IPS-15b (cell line): ENCODE measurements around the gene KIF3B.
"Not testable (repeated sequence)": the region's sequence is repeated elsewhere in the genome, so short reads cannot be mapped to it uniquely, and the experiment has no call there.

ENCODE experiments used
- H3K27me3 ChIP-seq: one replicate; pipeline ENCODE4 v1.6.1; 2013; ENCODE audit warnings: low read length; ENCODE audit not compliant: control insufficient read depth, insufficient read depth
- H3K36me3 ChIP-seq: one replicate; pipeline ENCODE4 v1.6.1; 2013; ENCODE audit warnings: low read length; ENCODE audit not compliant: control insufficient read depth, insufficient read depth
- H3K4me1 ChIP-seq: one replicate; pipeline ENCODE4 v1.6.1; 2013; ENCODE audit warnings: mild to moderate bottlenecking, low read length; ENCODE audit not compliant: control insufficient read depth, insufficient read depth
- H3K4me3 ChIP-seq: one replicate; pipeline ENCODE4 v1.5.1; 2013; ENCODE audit warnings: low read depth, low read length
- H3K9ac ChIP-seq: one replicate; pipeline ENCODE4 v1.6.1; 2013; ENCODE audit warnings: low read depth, mild to moderate bottlenecking, low read length
- H3K9me3 ChIP-seq: one replicate; pipeline ENCODE4 v1.6.1; 2013; ENCODE audit warnings: mild to moderate bottlenecking, low read length; ENCODE audit not compliant: control insufficient read depth, insufficient read depth

The KIF3B gene

GRCh38 chr20:32337937-32338661 lies 60.6 kb downstream of the KIF3B start:
- Histone ChIP-seq H3K36me3 (peaks cover 3% of the 10 kb centered on the region), H3K9ac (no peak overlapping the region), H3K9me3 (no peaks in the 10 kb centered on the region), H3K27me3 (no peaks in the 10 kb centered on the region), H3K4me3 (no peak overlapping the region), H3K4me1 (peaks cover 2% of the 10 kb centered on the region)

- no peaks in the 10 kb centered on the region for H3K27me3 ChIP-seq
- peaks cover 3% of the 10 kb centered on the region for H3K36me3 ChIP-seq
- H3K9ac ChIP-seq = no peak overlapping the region
- H3K4me1 ChIP-seq = peaks cover 2% of the 10 kb centered on the region
- no peak overlapping the region for H3K4me3 ChIP-seq
- H3K9me3 ChIP-seq = no peaks in the 10 kb centered on the region
Observed at GRCh38 chr20:32338665-32339064, 61.2 kb downstream of the KIF3B start.

- peaks cover 3% of the 10 kb centered on the region for H3K36me3 ChIP-seq
- H3K4me3 ChIP-seq = no peak overlapping the region
- no peaks in the 10 kb centered on the region for H3K27me3 ChIP-seq
- H3K9ac ChIP-seq = no peak overlapping the region
- peaks cover 2% of the 10 kb centered on the region for H3K4me1 ChIP-seq
- H3K9me3 ChIP-seq = no peaks in the 10 kb centered on the region
Observed at GRCh38 chr20:32339116-32339515, 61.7 kb downstream of the KIF3B start.

GRCh38 chr20:32341053-32341452 lies 63.6 kb downstream of the KIF3B start:
- not testable (repeated sequence) for H3K4me3 ChIP-seq, H3K9me3 ChIP-seq, H3K36me3 ChIP-seq, H3K4me1 ChIP-seq, H3K27me3 ChIP-seq, H3K9ac ChIP-seq

- Histone ChIP-seq H3K9ac (no peak overlapping the region), H3K4me3 (no peak overlapping the region), H3K9me3 (no peaks in the 10 kb centered on the region), H3K36me3 (no peaks in the 10 kb centered on the region), H3K27me3 (no peaks in the 10 kb centered on the region), H3K4me1 (peaks cover 5% of the 10 kb centered on the region)
Observed at GRCh38 chr20:32343439-32343838, 66.0 kb downstream of the KIF3B start.

- no peak overlapping the region for H3K9ac ChIP-seq
Observed at GRCh38 chr20:32344835-32345506, 67.5 kb downstream of the KIF3B start.

GRCh38 chr20:32348207-32348606 lies 70.8 kb downstream of the KIF3B start:
- H3K27me3 ChIP-seq = peaks cover 7% of the 10 kb centered on the region
- H3K4me1 ChIP-seq = peaks cover 3% of the 10 kb centered on the region
- no peaks in the 10 kb centered on the region for H3K9me3 ChIP-seq
- no peaks in the 10 kb centered on the region for H3K36me3 ChIP-seq
- H3K9ac ChIP-seq = no peak overlapping the region
- no peak overlapping the region for H3K4me3 ChIP-seq

More at GRCh38 chr20:32344835-32345506, 67.5 kb downstream of the KIF3B start:
- H3K9me3 ChIP-seq = no peaks in the 10 kb centered on the region
- peaks cover 3% of the 10 kb centered on the region for H3K4me1 ChIP-seq
- no peaks in the 10 kb centered on the region for H3K27me3 ChIP-seq
- H3K4me3 ChIP-seq = no peak overlapping the region
- H3K36me3 ChIP-seq = no peaks in the 10 kb centered on the region

- Histone ChIP-seq H3K4me3 (no peak overlapping the region), H3K9ac (no peak overlapping the region), H3K27me3 (peaks cover 24% of the 10 kb centered on the region), H3K9me3 (no peaks in the 10 kb centered on the region), H3K36me3 (no peaks in the 10 kb centered on the region), H3K4me1 (no peaks in the 10 kb centered on the region)
Observed at GRCh38 chr20:32350421-32350820, 73.0 kb downstream of the KIF3B start.

- Histone ChIP-seq H3K9ac (no peak overlapping the region), H3K27me3 (peaks cover 40% of the 10 kb centered on the region), H3K9me3 (no peaks in the 10 kb centered on the region), H3K36me3 (no peaks in the 10 kb centered on the region), H3K4me1 (no peaks in the 10 kb centered on the region), H3K4me3 (no peak overlapping the region)
Observed at GRCh38 chr20:32352121-32352720, 74.8 kb downstream of the KIF3B start.

GRCh38 chr20:32353848-32354496 lies 76.5 kb downstream of the KIF3B start:
- no peaks in the 10 kb centered on the region for H3K4me1 ChIP-seq
- no peaks in the 10 kb centered on the region for H3K9me3 ChIP-seq
- H3K9ac ChIP-seq = no peak overlapping the region
- peaks cover 42% of the 10 kb centered on the region for H3K27me3 ChIP-seq
- no peaks in the 10 kb centered on the region for H3K36me3 ChIP-seq
- H3K4me3 ChIP-seq = no peak overlapping the region

GRCh38 chr20:32354592-32355416 lies 77.4 kb downstream of the KIF3B start:
- Histone ChIP-seq H3K9me3 (no peaks in the 10 kb centered on the region), H3K27me3 (peaks cover 48% of the 10 kb centered on the region), H3K4me3 (no peak overlapping the region), H3K36me3 (no peaks in the 10 kb centered on the region), H3K4me1 (no peaks in the 10 kb centered on the region), H3K9ac (no peak overlapping the region)
